DMS153 treated with DMSO at 0.1 percent for 48 hours (cell line): ENCODE results near the gene BCKDK.

ENCODE experiments used
- DNase-seq: peaks from one replicate; lab custom pipeline; 2025; ENCODE audit not compliant: unreplicated experiment; lab: John Stamatoyannopoulos, UW

Gene BCKDK

GRCh38 chr16:31108035-31108793 lies at the start of gene BCKDK:
BCKDK (plus strand) TSS chr16:31108386; CDS start chr16:31109224, 838 bp downstream.
- peak; percentile 26 for DNase-seq

- DNase-seq: no peak
These were observed 46.9 kb upstream of the BCKDK start for GRCh38 chr16:31061126-31061812.

- no peak for DNase-seq
These were observed 46.3 kb upstream of the BCKDK start for GRCh38 chr16:31061813-31062440.

GRCh38 chr16:31063495-31063842 lies 44.7 kb upstream of the BCKDK start:
- DNase-seq: no peak

- DNase-seq: no peak
These were observed 44.2 kb upstream of the BCKDK start for GRCh38 chr16:31063843-31064611.

- no peak for DNase-seq
These were observed 43.2 kb upstream of the BCKDK start for GRCh38 chr16:31064882-31065461.

- DNase-seq: no peak
These were observed 40.8 kb upstream of the BCKDK start for GRCh38 chr16:31067342-31067741.

GRCh38 chr16:31071861-31072260 lies 36.3 kb upstream of the BCKDK start:
- DNase-seq: no peak

GRCh38 chr16:31072540-31073141 lies 35.5 kb upstream of the BCKDK start:
- no peak for DNase-seq

- peak; percentile 63 for DNase-seq
These were observed 34.8 kb upstream of the BCKDK start for GRCh38 chr16:31073142-31073969.

GRCh38 chr16:31073970-31074813 lies 34.0 kb upstream of the BCKDK start, which contains the start of the genes ZNF646 and ZNF668:
ZNF646 (plus strand) TSS chr16:31074422; CDS start chr16:31076325, 1,903 bp downstream.
ZNF668 (minus strand) TSS chr16:31074240; CDS start chr16:31064459, 9,781 bp downstream.
- DNase-seq: peak; percentile 99

- DNase-seq: no peak
These were observed 33.4 kb upstream of the BCKDK start for GRCh38 chr16:31074814-31075183.

GRCh38 chr16:31076319-31076718 lies 31.9 kb upstream of the BCKDK start:
- no peak for DNase-seq

- DNase-seq: no peak
These were observed 31.2 kb upstream of the BCKDK start for GRCh38 chr16:31077024-31077423.

GRCh38 chr16:31077592-31078396 lies 30.4 kb upstream of the BCKDK start:
- DNase-seq: no peak

GRCh38 chr16:31078597-31079341 lies 29.4 kb upstream of the BCKDK start:
- DNase-seq: no peak

GRCh38 chr16:31079342-31079944 lies 28.7 kb upstream of the BCKDK start:
- no peak for DNase-seq
